ENCODE results near the gene PLA2G4A.

Gene PLA2G4A

GRCh38 chr1:186923486-186923885 lies 94.7 kb downstream of the PLA2G4A start:
- no peak for DNase-seq

DNA sequence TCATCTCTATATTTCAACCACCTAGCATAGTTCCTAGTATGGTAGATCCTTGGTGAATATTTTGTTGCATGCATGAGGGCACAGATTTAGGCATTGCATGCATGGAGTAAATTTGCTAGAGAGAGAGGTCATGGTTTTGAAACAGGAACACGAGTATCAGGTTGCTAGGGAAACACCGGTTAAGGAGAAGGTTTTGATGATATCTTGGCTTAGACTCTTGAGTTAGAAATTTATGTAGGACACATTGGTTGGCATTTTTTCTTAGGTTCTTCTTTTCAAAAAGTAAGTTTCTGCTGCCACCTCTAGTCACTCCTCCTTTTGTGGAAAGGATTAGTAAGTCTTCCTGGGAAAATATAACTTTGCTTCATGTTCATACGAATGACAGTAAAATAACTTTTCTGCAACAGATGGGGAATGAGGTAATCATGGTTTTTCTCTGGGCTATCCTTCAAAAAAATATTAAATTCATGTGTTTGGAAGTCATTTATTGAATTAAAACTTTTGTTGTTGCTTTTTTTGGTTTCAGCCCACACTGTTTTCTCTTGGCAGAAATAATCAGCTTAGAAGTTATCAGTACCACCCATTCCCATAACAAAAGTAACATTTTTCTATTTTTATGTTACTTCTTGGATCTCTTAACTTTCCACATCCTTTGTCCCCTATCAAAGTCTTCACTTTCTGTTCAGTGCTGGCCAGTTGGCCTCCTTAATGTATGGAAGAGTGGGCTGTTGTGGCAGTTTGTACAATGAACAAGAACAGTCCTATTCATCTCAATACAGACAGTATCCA lies 97.3 kb downstream of the PLA2G4A start:
- DNase-seq = no peak

DNA sequence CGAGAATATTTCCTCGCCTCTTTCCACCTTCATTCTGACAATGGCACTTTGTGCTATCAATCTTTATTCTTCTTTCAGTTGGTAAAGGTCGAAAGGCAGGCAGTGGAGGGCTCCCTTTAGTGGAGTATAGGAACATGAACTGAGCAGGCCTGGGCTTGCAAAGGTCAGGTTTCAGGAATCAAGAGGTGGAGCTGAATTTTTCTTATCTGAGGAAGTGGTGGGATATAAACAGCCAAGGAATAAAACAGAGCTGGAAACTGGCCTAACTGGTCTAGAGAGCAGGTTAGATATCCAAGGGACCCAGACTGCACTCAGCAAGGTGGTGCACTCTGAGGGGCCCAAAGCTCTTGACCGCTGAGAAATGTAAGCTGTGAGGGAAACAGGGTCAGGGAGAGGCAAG lies 99.1 kb downstream of the PLA2G4A start:
- no peak for DNase-seq

DNA sequence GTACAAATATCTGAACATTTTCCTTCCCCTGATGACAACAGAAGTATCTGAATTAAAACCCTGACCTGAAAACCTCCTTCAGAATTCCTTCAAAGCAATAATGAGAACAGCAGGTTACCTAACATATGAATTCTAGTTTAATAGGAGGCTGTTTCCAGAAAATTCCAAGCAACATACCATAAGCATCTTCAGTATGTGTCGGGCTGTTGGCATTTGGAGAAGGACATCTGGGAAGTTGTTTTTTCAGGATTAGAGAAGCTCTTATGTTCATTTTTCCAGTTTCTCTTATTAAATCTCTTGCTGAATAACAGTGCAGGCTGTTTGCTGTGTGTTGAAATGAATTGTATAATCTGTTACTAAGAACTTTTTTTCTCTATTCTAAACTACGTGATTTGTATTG lies 101.5 kb downstream of the PLA2G4A start:
- DNase-seq = no peak

DNA sequence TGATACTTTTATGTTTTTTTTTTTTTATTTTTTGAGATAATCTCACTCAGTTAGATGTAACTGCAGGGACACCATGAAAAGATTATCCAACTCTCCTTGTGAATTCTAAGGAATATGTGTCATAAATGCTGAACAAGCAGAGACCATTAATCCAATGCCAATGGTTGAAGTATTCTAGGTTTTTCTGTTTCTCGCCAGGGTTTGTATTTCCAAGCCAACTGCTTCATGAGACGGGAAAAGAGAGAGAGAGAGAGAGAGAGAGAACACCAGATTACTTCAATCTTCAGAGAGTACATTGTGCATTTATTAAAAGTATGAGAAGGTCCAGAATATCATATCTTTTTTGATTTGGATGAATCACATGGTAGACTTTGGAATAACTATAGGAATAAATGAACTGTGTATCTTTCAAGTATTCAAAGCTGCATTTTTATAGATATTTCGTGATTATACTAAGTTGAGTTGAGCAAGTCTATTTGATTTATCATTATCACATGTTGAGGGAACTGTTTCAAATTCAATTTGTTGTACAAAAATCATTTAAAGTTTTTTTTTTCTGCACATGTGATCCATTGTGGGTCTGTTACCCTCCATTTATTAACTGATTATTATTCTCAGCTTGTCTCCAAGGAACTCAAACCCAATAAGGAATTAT lies 108.4 kb downstream of the PLA2G4A start:
- DNase-seq = no peak

DNA sequence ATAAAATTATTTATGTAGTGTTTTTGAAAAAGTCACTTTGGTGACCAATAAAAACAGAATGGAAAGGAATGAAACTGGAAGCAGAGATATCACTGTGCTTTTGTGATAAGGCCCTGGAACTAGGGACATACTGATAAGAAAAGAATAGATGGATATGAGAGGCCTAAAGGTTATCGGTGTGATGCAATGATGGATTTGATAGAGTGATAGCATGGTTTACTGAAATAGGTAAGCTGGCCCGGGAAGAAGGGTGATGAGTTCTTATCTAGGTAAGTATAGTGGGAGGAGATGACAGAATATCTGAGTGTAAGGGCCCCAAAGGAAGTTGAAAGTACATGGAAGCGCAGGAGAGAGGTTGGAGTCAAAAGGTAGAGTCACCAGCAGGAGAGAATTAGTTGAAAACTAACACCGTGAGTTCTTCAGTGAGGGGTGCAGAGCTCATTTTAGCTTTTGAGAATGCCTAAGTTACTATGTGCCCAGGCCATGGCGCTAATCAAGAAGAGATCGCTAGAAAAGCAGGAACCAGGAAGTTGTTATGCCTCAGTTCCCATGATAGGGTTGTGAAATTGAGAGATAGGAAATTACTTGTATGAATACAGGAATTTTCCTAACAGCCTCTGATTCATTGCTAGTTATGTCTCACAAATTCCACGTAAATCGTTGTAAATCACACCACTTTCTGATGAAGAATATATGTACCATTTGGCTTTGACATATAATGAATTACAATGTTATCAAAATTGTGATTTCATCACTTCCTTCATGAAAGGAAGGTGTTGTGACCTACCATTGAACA lies 115.3 kb downstream of the PLA2G4A start:
- no peak for DNase-seq

GRCh38 chr1:186945146-186945545 lies 116.4 kb downstream of the PLA2G4A start:
- DNase-seq = no peak

GRCh38 chr1:186948535-186948934 lies 119.8 kb downstream of the PLA2G4A start:
- no peak for DNase-seq

- DNase-seq = no peak
These were observed 120.4 kb downstream of the PLA2G4A start for GRCh38 chr1:186949173-186949572.

GRCh38 chr1:186950547-186950946 lies 121.8 kb downstream of the PLA2G4A start:
- no peak for DNase-seq

GRCh38 chr1:186953876-186954275 lies 125.1 kb downstream of the PLA2G4A start:
- DNase-seq = no peak

DNA sequence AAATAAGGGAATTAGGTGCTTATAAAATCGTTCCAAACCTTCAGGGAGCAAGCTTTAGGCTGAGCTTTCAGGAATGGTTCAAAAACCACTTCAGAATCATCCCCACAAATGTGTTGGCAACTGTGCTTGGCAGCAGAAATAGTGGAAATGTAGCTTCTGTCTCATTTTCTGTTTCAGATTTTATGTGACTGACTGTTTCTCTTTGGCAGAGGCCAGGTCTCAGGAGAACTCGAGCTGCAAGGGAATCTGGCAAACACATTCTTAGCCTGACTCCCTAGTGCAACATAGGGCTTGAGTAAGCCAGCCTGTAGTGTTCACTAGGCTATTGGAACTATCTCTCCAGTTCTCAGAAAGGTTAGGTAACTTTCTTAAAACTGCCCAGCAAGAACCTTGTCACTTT lies 128.6 kb downstream of the PLA2G4A start:
- no peak for DNase-seq

GRCh38 chr1:186958520-186958919 lies 129.8 kb downstream of the PLA2G4A start:
- no peak for DNase-seq

DNA sequence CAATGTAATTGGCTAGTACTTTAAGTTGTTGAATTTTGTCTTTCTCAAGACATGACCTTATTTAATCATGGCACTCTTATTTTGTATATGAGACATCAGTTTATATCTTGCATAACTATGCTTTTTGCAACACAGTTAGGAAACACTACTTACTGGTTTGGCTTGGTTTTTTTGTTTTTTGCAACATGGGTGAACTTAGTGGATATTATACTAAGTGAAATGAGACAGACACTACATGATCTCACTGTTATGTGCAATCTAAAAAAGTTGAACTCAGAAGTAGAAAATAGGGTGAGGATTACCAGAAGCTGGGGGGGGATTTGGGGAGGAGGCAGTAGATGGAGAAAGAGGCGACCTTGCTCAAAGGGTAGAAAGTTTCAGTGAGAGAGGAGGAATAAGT lies 132.1 kb downstream of the PLA2G4A start:
- no peak for DNase-seq

- DNase-seq = no peak
These were observed 137.1 kb downstream of the PLA2G4A start for GRCh38 chr1:186965847-186966246.

- no peak for DNase-seq
These were observed 137.7 kb downstream of the PLA2G4A start for GRCh38 chr1:186966456-186966855.

- no peak for DNase-seq
These were observed 139.1 kb downstream of the PLA2G4A start for GRCh38 chr1:186967656-186968394.

- no peak for DNase-seq
These were observed 146.0 kb downstream of the PLA2G4A start for GRCh38 chr1:186974774-186975181.

- DNase-seq = no peak
These were observed 146.5 kb downstream of the PLA2G4A start for GRCh38 chr1:186975220-186975619.

GRCh38 chr1:186976700-186977099 lies 148.0 kb downstream of the PLA2G4A start:
- DNase-seq = no peak

DNA sequence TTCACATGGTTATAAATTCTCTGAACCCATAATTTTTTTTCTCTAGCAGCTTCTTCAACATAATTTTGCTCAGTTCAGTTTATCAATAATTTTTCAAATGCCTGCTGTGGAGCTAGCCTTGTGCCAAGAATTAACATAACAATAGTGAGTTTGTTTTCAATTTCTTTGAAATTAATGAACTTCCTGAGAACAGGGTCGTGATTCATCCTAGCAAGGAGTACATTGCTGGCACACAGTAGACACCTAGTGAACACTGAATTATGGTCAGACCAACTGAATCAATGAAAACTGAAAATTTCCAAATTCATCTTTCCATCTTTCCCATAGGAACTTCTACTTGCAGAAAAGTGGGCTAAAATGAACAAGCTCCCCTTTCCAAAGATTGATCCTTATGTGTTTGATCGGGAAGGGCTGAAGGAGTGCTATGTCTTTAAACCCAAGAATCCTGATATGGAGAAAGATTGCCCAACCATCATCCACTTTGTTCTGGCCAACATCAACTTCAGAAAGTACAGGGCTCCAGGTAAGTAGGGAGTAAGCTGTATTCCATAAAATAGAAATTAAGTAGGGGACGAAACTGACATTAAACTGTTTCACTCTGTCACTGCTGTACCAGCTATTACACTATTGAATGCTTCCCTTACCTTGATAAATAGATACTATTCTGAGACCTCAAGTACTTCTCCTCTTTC lies 148.7 kb downstream of the PLA2G4A start:
- DNase-seq = no peak
